GM18507 (cell line): ENCODE measurements around the gene LEMD2.
A peak's percentile ranks its signal among the peaks of the same experiment; 100 is the strongest.

Experiments
- DNase-seq: peaks from one replicate; pipeline ENCODE4 v3.0.0; 2011; ENCODE audit warnings: low read depth; ENCODE audit not compliant: insufficient read length; ENCODE audit errors: extremely low spot score
- FAIRE-seq: peaks from 2 replicates; lab custom pipeline; 2011; peaks lifted over from hg19 to GRCh38; lab: Jason Lieb, UNC

LEMD2 gene

GRCh38 chr6:33799454-33800113 lies 10.7 kb upstream of the LEMD2 start:
- FAIRE-seq = no peak

DNA sequence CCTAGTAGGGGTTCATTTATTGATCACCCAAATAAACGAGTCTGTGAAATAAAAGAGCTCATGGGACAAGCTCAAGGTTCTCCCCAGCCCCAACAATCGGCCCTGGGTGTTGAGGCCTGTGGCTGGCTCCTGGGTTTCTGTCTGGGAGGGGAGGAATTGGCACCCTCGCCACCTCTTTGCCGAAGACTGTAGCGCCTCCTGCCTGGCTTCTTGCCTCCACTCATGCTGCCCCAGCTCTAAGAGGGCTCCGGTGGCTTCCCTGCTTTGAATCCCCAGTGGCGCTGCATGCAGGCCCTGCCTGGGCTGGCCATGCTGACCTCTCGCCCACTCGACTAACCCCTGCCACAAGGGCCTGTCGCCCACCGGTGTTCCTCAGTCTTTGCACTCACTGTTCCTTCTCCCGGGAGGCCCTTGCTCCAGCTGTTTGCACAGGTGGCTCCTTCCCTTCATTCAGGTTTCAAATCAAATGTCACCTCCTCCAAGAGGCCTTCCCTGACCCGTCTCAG lies 9.5 kb upstream of the LEMD2 start:
- no peak for DNase-seq
- FAIRE-seq = no peak

More at GRCh38 chr6:33799454-33800113, 10.7 kb upstream of the LEMD2 start:
- DNase-seq = no peak

GRCh38 chr6:33797626-33798342 lies 8.9 kb upstream of the LEMD2 start:
- FAIRE-seq (no peak), DNase-seq (no peak)

DNA sequence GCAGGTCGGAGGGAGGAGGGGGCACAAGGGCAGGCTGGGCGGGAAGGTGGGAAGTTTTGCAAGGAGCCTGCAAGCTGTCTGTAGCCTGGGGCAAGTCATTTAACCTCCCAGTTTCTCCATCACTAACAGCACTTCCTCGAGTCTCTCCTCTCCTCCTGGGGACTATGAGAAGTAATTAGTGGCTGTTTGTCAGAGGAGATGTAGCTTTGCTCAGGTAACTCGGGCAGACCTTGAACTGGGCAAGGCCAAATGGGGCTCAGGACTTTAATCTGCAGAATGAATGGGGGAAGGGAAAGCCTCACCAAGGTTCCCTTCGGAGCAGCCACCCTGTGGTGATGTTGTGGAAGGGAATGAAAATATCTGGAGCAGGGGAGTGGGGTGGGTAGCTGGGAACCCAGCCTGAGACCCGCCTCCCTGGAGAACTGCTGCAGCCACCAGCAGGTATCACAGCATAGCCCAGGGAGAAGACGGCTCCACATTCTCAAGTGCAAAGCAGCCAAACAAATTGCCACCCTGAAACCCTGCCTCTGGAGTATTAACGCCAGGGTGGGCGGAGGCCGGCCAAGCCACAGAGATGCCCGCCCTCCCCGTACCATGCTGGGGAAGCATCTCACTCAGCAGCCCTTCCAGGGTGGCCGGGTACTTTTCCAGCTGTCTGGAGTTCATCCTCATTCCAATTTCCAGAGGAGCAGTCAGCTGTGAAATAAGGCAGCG lies 6.1 kb upstream of the LEMD2 start:
- FAIRE-seq (no peak), DNase-seq (no peak)

- FAIRE-seq = no peak
- DNase-seq = no peak
Measured at GRCh38 chr6:33792981-33793380, 4.1 kb upstream of the LEMD2 start.

- DNase-seq (no peak), FAIRE-seq (no peak)
Measured at GRCh38 chr6:33791620-33792019, 2.7 kb upstream of the LEMD2 start.

DNA sequence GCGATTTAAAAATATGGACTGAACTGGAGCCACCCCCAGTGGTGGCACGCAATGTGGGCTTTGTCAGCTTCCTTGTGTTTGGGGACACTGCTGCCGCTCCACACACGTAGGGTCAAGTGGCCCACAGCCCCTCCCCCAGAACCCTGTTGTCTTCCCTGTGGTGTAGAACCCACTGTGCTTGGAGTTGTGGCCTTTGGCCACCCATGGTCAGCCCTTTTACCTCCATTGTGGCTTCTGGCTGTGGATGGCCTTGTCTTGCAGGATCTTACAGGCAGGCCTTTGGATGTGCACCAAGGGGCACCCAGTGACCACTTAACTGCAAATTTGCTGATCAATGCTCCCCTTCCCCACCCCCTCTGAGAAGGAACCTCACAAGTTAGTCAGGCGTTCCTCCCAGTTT lies 2.0 kb upstream of the LEMD2 start:
- DNase-seq (no peak), FAIRE-seq (no peak)

DNA sequence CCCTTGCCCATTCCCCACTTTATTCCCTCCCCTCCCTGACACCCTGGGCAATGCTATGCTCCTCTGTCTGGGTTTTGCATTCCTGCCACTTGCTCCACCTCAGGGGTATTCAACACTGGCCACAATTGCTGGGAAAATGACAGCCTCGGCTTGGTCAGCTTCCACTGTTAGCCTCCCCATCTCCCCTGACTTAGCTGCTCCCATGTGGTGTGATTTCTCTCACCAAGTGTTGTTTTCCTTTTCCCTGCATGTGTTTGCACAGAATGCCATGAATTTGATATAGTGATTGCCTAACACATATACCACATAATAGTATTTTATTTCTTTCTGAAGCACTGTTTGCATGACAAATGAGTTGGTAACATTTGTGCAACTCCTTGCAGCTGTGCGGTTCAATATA lies 1.4 kb upstream of the LEMD2 start:
- FAIRE-seq (no peak), DNase-seq (no peak)

- no peak for DNase-seq
- no peak for FAIRE-seq
Measured at GRCh38 chr6:33789550-33789895, 593 bp upstream of the LEMD2 start.

DNA sequence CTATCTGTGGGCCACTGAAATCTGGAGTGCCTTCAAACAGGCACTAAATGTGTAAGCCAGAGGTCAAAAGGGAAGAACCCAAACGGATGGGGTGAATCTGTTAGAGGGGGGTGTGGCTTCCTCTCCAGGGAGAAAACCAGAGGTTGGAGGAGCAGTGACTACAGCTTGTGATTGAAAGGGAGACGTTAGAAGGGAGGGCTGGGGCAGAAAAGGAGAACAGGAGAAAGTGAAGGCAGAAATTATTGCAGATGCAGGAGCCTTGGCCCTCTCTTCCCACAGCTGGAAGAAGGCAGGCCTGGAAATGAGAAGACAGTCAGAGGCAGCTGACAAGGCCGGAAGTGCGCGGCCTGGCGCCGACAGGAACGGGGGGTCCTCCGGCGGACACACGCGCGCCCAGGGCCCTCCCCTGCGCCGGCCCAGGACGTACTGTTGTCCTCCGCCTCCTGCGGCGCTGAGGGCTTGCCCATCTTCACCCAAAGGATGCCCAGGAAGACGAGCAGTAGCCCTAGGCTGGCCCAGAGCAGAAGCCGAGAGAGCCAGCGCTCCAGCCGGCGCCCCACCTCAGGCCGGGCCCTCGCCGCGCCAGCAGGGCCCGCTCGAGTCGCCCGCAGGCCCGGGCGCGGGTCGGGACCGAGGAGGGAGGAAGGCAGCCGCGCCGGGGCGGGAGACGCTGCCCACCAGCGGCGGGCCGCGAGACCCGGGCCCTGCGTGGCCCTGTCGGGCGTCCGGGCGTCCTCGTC lies 806 bp downstream of the LEMD2 start:
- peak; percentile 55 for DNase-seq
- peak; percentile 49 for FAIRE-seq

GRCh38 chr6:33787346-33787953 lies 1.5 kb downstream of the LEMD2 start:
- FAIRE-seq (no peak), DNase-seq (no peak)

GRCh38 chr6:33786736-33787135 lies 2.2 kb downstream of the LEMD2 start:
- FAIRE-seq = no peak
- no peak for DNase-seq

DNA sequence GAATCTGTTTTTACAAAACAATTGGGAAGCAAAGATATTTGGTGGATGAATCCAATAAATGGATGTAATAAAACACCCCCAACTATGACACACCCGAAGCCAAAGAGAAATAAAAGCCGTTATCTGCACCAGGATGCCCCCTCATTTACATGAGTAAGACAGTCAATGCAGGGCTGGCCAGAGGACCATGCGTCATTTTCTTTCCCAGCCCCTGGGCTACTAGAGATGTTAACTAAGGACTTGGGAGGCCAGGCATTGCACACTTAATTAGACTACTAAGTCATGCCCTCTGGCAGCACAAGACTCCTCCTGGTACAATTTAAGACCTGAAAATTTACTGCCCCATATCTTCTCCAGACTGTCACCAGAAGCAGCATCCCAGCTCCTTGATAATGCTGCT lies 3.2 kb downstream of the LEMD2 start:
- FAIRE-seq (no peak), DNase-seq (no peak)

DNA sequence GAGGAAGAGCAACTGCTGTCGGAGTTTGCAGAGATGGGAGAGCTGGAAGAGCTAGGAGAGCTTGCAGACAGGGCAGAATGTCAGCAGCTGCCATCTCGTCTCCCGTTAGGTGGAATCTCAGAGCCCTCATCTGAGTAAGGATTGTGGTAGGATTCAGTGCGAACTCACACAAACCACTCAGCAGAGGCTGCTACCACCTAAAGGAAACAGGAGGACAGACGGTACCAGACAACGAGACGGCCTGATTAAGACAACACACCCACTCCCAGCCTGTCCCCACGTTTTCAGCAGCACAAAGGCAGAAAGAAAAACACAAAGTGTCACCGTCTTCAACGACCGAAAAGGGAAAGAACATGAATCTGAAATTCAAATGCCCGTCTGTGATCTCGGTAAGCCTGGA lies 4.1 kb downstream of the LEMD2 start:
- no peak for FAIRE-seq
- no peak for DNase-seq

DNA sequence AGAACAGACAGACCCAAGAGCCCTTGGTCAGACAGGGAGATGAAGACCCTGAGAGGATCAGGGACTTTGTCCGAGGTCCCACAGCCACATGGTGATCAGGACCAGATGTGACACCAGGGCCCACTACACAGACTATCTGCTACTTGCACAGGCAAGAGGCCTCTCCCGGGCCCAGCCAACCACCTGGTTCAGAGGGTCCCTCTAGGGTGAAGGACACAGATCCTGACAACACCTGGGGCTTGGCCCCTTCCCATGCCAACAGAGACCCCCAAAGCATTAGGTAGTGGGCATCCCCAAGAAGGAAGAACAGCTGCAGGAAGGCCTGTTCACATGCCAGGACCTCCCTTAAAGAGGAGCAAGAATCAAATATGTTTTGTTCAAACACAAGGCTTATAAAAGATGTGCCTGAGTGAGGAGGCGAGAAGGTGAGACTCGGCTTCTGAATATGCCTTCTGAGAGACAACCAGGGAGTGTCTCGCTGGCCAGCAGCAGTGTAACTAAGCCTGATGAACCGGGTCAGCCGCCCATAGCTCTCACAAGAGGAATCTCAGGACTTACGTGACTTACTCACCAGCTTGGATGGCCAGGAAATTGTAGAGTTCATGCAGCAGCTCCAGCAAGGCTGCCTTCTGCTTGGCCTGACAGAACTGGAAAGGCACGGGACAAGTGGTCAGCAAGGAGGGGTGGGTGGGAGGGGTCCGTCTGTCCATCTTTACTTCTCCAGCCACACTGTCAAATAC lies 5.0 kb downstream of the LEMD2 start:
- DNase-seq = no peak
- no peak for FAIRE-seq

DNA sequence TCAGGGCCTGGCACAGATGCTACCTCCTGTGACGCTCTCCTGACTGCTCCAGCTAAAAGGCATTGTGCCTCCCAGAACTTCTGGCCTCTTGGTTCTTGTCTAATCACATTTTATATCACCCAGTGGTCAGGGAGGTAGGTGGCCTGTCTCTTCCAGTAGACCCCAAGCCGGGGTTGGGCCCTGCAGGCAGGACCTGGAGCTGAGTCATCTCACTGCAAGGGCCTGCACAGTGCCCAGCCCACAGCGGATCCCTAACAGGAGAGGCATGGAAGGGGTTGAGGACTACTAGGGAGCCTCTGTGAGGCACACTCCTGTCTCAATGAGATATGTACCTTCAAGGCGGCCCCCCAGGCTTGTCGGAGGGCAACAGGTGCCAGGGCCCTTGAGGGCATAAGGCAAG lies 6.4 kb downstream of the LEMD2 start:
- DNase-seq = no peak
- no peak for FAIRE-seq

- FAIRE-seq (no peak), DNase-seq (no peak)
Measured at GRCh38 chr6:33781131-33781975, 7.6 kb downstream of the LEMD2 start.

- DNase-seq (no peak), FAIRE-seq (no peak)
Measured at GRCh38 chr6:33779895-33780294, 9.0 kb downstream of the LEMD2 start.
